ENCODE measurements around the gene ELK4. TPM values are rescaled to one million over a fixed set of nuclear protein-coding genes. Genes with fewer than 3 reads are reported as not detected.

ELK4 gene
- total and polyA plus RNA-seq, 2 donors = 14.3 to 20.2 TPM

Other genes with a start within 250 kb of the ELK4 start
- 0.24 TPM for gene LEMD1, start 210.0 kb downstream of the ELK4 start, total RNA-seq
- gene LEMD1, start 210.0 kb downstream of the ELK4 start, polyA plus RNA-seq = 0.66 TPM
- 0.05 TPM for gene BLACAT1, start 176.0 kb downstream of the ELK4 start, total RNA-seq
- gene BLACAT1, start 176.0 kb downstream of the ELK4 start, polyA plus RNA-seq = 0.14 TPM
- 1.8 TPM for gene CDK18, start 127.3 kb downstream of the ELK4 start, total RNA-seq
- 5.4 TPM for gene CDK18, start 127.3 kb downstream of the ELK4 start, polyA plus RNA-seq
- gene SLC45A3, start 48.5 kb upstream of the ELK4 start, total RNA-seq = 0.94 TPM
- 0.94 TPM for gene SLC45A3, start 48.5 kb upstream of the ELK4 start, polyA plus RNA-seq
- 149 TPM for gene NUCKS1, start 118.2 kb upstream of the ELK4 start, total RNA-seq
- gene NUCKS1, start 118.2 kb upstream of the ELK4 start, polyA plus RNA-seq = 71.8 TPM
- 11.3 TPM for gene RAB29, start 143.5 kb upstream of the ELK4 start, total RNA-seq
- 18.8 TPM for gene RAB29, start 143.5 kb upstream of the ELK4 start, polyA plus RNA-seq
- gene SLC41A1, start 181.2 kb upstream of the ELK4 start, total RNA-seq = 3.7 TPM
- 7.8 TPM for gene SLC41A1, start 181.2 kb upstream of the ELK4 start, polyA plus RNA-seq
- 0.09 TPM for gene PM20D1, start 218.1 kb upstream of the ELK4 start, total RNA-seq
- 0.41 TPM for gene PM20D1, start 218.1 kb upstream of the ELK4 start, polyA plus RNA-seq

Data from thymus (tissue), 2 donors.